GM13977 (cell line): ENCODE data around the gene LGMN.
"Not testable (repeated sequence)": the region's sequence is repeated elsewhere in the genome, so short reads cannot be mapped to it uniquely, and the experiment has no call there.

ENCODE experiments used
- DNase-seq: peaks from one replicate; pipeline ENCODE4 v3.0.0; 2012; ENCODE audit warnings: low spot score
- in situ Hi-C: fragments of 300-500 bp; cut with MboI; formaldehyde crosslinking; loops from one replicate; pipeline ENCODE4 v1.12.0; 2022; ENCODE audit warnings: low sequenced_read_pairs, low pct_unique_long_range_greater_than_20kb, mixed read lengths, inconsistent platforms; ENCODE audit not compliant: unreplicated experiment
- TF ChIP-seq, protein P1 (sequence below): IDR thresholded peaks from 2 replicates; pipeline ENCODE4 v1.5.1; 2012; ENCODE audit warnings: mild to moderate bottlenecking, control low read depth; ENCODE audit not compliant: insufficient read depth; ENCODE audit errors: extremely low read depth, missing control alignments

Gene LGMN

DNA sequence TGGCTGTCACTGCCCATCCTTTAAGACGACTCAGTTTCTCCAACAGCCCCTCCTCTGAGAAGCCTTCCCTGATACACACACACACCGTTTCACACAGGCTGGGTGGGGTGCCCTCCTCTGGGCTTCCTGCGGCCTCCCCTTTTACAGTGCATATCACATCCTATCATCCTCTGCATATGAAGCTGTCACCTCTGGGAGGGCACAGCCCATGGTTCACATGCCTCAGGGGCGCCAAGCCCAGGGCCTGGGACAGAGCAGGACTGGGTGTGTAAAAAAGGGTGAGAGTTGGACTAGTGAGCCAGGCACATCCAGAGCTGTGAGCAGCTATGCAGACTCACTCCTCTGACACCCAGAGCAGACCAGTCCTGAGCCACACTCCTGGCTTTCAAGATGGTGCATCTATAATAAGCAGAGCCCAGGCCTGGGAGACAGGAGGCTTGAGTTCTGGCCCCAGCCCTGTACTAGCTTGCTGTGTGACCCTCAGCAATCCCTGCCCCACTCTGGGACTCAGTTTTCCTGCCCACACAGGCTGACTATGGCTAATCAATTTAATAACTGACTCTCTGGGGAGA, 62.6 kb downstream of the LGMN start:
- in situ Hi-C loops, result loop anchor here (25.0 kb wide), 1 partner anchor 549 kb away; no protein-coding TSS in a partner anchor
- TF ChIP-seq, protein P1, sequence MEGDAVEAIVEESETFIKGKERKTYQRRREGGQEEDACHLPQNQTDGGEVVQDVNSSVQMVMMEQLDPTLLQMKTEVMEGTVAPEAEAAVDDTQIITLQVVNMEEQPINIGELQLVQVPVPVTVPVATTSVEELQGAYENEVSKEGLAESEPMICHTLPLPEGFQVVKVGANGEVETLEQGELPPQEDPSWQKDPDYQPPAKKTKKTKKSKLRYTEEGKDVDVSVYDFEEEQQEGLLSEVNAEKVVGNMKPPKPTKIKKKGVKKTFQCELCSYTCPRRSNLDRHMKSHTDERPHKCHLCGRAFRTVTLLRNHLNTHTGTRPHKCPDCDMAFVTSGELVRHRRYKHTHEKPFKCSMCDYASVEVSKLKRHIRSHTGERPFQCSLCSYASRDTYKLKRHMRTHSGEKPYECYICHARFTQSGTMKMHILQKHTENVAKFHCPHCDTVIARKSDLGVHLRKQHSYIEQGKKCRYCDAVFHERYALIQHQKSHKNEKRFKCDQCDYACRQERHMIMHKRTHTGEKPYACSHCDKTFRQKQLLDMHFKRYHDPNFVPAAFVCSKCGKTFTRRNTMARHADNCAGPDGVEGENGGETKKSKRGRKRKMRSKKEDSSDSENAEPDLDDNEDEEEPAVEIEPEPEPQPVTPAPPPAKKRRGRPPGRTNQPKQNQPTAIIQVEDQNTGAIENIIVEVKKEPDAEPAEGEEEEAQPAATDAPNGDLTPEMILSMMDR, result no peak
- no peak for DNase-seq

DNA sequence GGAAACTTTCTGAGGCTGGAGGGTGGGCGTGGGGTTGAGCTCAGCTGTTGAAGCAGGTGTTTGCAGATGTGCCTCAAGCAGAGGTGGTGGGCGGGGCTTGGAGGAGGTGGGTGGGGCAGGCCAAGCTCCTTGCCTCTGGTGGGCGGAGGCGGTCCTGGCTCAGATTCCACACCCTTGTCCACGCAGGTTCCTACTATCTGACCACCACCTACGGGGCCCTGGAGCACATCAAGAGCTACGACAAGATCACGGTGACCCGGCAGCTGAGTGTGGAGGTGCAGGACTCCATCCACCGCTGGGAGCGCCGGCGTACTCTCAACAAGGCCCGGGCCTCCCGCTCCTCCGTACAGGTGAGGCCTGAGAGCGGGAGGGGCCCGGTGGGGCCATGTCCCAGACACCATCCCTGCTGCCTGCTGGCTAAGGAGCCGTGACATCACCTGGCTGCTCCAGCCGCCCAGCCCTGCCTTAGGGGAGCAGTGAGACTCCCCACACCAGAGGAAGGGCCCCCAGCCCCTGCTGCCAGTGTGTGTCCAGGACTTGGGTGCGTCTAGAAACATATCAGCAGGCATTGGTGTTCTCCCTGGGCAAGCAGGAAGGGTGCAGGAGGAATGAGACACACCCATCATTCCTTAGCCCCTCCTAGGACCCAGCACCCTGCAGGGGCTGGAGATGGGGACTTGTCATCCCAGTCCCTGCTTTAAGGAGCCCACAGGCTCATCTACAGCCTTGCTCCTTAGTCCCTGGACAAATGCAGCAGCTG, 63.4 kb downstream of the LGMN start:
- DNase-seq, result no peak
- in situ Hi-C loops, result loop anchor here (25.0 kb wide), 1 partner anchor 548 kb away; no protein-coding TSS in a partner anchor
- TF ChIP-seq, protein P1, result no peak

DNA sequence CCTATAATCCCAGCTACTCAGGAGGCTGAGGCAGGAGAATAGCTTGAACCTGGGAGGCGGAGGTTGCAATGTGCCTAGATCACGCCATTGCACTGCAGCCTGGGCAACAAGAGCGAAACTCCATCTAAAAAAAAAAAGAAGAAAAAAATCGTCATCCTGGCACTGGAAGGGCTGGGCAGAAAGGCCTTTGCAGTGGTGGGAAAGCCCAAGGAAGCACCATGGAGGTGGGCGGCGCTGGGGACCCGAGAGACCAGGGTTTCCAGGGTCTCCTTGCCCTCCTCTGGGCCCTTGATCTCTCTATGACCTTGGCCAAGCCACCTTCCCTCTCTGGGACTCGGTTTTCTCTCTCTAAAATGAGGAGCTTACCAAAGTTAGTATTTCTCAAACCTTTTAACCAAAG, 65.4 kb downstream of the LGMN start:
- in situ Hi-C loops, result loop anchor here (25.0 kb wide), 1 partner anchor 546 kb away; no protein-coding TSS in a partner anchor
- TF ChIP-seq, protein P1, result no peak

DNA sequence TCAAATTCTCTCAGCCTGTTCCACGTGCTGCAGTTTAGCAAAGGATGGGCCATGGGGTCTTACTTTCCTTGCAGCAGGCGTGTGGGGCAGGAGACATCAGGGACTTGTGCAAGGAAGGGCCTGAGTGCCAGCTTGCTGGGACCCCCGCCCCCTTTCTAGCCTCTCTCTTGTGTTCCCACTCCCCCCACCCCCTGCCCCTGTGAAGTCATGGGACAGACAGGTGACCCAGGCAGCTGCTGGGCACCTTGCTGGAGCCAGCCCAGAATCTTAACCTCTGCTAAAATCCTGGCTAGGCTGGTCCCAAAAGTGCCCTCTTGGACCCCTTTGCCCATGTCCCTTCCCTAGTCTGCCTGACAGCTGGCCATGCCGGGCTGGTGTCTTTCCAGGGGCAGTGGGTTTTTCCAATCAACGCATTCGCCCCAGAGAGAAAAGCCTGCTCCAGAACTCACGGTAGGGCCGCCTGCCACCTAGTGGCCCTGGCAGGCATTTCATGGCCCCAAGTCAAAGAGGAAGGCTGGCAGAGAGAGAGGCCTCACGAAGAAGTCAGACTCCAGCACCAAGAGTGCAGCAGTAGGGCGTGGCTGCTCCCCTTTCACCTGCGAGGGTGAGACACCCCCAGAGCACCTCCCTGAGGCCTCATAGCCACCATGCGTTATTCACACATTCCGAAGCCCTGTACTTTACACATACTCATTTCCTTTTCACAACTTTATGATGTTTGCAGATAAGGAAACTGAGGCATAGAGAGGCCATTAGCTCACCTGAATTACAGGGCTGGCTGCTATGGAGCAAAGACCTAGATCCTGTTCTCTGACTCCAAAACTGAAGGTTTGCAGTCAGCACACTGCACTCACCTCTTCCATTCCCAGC, 67.4 kb downstream of the LGMN start:
- TF ChIP-seq, protein P1, result peak; percentile 90
- DNase-seq, result peak; percentile 81
- in situ Hi-C loops, result loop anchor here (25.0 kb wide), 1 partner anchor 544 kb away; no protein-coding TSS in a partner anchor

More for the DNA sequence above, 65.4 kb downstream of the LGMN start:
- no peak for DNase-seq

DNA sequence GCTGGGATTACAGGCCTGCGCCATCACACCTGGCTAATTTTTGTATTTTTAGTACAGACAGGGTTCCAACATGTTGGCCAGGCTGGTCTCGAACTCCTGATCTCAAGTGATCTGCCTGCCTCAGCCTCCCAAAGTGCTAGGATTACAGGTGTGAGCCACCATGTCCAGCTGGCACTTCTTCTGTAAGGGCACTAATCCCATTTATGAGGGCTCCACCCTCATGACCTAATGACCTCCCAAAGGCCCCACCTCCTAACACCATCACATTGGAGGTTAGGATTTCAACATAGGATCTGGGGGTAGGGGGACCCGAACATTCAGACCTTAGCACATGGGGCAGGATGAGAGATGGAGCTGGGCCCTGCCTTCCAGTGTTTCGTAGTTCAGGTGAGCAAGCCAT, 68.1 kb downstream of the LGMN start:
- in situ Hi-C loops, result loop anchor here (25.0 kb wide), 1 partner anchor 543 kb away; no protein-coding TSS in a partner anchor
- DNase-seq, result not testable (repeated sequence)

DNA sequence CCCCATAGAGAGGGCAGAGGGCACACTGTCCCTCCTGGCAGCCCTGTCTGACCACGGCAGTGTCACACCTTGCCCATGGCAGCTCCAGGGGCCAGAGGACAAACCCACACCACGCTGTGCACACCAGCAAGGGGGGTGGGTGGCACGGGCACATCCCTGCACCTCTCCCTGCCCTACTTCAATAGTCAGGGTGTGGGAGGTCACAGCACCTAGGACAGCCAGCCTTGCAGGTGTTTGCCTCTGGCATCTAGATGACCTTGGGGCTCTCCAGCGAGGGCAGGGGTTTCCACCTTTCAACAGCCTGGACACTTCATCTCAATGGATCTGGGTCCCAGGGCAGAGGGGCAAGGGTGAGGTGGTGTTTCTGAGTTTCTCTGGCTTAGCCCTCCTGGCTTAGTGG, 69.2 kb downstream of the LGMN start:
- DNase-seq, result no peak
- in situ Hi-C loops, result loop anchor here (25.0 kb wide), 1 partner anchor 542 kb away; no protein-coding TSS in a partner anchor
- TF ChIP-seq, protein P1, result no peak

DNA sequence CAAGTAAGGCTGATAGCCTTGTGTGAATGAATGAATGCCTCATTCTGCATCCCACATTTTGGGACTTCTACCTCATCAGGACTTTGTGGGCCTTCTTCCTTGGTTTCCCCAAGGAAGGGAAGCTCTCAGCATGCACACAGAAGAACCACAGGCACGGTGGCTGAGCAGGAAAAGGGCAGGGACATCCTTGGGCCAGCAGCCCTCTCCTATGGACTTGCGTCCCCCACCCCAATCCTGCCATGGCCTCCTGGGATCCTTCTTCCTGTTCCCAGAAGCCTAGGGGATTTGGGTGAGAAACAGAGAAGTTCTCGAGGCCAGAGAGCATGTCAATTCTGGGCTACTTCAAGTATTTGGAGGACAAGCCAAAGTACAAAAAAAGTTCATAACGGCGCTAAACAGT, 69.7 kb downstream of the LGMN start:
- in situ Hi-C loops, result loop anchor here (25.0 kb wide), 1 partner anchor 541 kb away; no protein-coding TSS in a partner anchor
- TF ChIP-seq, protein P1, result no peak
- no peak for DNase-seq
